Epithelial cell of proximal tubule (primary cell): ENCODE measurements around the gene CD44. TPM values are rescaled to one million over a fixed set of nuclear protein-coding genes. Genes with fewer than 3 reads are reported as not detected.

ENCODE experiments used
- DNase-seq: peaks from one replicate; pipeline ENCODE4 v3.0.0-alpha.2; 2011; ENCODE audit warnings: low read depth
- H3K4me3 ChIP-seq: 2 replicates; pipeline ENCODE4 v1.5.1; 2011; ENCODE audit warnings: low read depth, mild to moderate bottlenecking, low read length
- total RNA-seq: library from RNA; depleted of rRNA; stranded (reverse); fragments of >200 nt; gene quantifications from 2 replicates; pipeline ENCODE4 v1.2.3, GENCODE V29; 2015
- TF ChIP-seq, protein P1 (sequence below): conservative IDR thresholded peaks from 2 replicates; pipeline ENCODE4 v1.5.1; 2012; ENCODE audit warnings: low read depth, mild to moderate bottlenecking, low read length

Gene CD44
- total RNA-seq, 1 donor from 2014 or later = 296 TPM

DNA sequence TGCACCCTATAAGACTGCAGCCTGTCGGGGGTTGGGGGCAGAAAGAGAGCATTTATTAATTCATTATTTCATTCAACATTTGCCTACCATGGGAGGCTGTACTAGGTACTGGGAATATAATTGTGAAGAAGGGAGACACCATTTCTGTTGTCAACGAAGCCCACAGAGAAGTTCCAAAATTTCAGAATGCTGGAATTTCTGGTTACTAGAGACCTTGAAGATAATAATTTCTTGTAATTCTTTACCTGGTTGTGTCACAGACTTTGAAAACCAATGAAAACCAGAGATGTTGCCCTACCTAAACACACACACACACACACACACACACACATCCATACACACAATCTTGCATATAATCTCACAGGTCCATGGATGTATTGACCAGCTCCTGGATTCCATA lies 30.1 kb downstream of the CD44 start:
- TF ChIP-seq, protein P1, sequence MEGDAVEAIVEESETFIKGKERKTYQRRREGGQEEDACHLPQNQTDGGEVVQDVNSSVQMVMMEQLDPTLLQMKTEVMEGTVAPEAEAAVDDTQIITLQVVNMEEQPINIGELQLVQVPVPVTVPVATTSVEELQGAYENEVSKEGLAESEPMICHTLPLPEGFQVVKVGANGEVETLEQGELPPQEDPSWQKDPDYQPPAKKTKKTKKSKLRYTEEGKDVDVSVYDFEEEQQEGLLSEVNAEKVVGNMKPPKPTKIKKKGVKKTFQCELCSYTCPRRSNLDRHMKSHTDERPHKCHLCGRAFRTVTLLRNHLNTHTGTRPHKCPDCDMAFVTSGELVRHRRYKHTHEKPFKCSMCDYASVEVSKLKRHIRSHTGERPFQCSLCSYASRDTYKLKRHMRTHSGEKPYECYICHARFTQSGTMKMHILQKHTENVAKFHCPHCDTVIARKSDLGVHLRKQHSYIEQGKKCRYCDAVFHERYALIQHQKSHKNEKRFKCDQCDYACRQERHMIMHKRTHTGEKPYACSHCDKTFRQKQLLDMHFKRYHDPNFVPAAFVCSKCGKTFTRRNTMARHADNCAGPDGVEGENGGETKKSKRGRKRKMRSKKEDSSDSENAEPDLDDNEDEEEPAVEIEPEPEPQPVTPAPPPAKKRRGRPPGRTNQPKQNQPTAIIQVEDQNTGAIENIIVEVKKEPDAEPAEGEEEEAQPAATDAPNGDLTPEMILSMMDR = no peak
- no peak for DNase-seq
- no peak overlapping the region for H3K4me3 ChIP-seq

DNA sequence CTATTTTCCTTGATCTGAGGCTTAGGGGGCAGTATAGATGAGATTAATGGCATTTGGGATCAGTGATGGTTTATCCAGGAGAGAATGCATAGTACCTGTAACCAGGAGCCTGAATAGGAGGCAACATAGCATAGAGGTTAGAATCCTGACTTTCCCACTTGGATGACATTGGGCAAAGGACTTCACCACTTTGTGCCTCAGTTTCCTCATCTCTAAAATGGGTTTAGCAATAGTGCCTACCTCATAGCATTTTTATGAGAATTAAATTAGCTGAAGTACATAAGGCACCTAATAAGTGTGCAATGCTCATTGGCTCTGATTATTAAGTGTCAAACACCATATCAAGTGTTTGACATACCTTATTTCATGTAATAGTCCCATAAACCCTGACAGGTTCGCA lies 30.8 kb downstream of the CD44 start:
- no peak for DNase-seq
- TF ChIP-seq, protein P1 = peak; percentile 6

DNA sequence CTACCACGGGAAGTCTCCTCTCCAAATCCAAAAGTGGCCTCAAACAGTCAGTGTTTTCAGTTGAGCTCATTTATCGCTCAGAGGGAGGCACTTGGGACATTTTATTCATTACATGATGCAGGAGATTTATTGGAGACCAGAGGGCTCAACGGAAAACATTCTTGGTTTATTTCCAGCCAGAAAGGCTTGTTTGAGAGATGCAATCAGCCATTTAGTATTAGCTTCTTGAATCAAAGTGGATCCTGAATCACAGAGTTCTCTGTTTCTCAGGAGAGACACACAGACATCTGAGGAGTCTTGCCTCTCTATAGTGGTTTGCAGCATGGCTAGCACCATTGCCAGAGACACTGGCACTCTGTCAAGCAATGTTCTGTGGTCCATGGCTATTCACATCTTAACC lies 31.5 kb downstream of the CD44 start:
- DNase-seq = no peak
- TF ChIP-seq, protein P1 = no peak
- H3K4me3 ChIP-seq = no peak overlapping the region

More for the DNA sequence above, 30.8 kb downstream of the CD44 start:
- no peak overlapping the region for H3K4me3 ChIP-seq

DNA sequence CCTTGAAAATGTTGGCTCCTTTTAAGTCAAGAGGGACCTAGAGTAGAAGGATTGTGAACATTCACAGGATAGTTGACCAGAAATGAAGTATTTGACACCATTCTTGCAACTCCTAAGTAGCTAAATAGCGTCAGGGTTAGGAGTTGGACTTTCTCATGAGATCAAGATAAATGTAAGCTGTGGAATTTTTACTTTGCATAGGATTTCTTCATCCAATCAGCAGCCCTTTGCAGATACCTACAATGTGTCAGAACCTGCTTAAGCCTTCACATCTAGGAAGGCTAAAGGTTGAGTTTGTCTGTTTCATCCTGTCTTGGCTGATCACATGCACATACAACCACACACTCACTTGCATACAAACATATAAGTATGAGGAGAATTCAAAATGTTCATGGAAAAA lies 32.3 kb downstream of the CD44 start:
- DNase-seq = no peak
- no peak overlapping the region for H3K4me3 ChIP-seq
- TF ChIP-seq, protein P1 = no peak

DNA sequence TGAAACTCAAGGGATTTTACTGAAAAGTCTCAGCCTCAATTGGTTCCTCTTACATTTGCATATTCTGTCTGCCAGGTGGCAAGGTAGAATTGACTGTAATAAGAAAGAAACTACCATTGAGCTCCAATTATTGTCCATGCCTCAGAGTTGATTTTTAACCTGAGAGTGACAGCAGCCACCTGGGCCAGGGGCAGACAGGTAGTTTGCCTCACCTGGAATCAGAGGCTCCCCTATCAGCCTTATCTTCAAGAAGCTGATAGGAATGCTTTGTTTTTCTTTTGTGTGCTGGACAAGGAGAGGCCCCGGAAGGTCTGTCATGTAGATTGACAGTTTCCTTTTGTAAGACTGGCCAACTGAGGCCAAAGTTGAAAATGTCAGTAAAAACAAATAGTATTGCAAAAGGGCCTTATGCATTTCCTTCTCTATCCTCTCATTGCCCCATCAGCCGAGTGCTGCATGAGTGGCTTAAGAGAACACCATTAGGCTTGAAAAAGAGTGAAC lies 34.1 kb downstream of the CD44 start:
- no peak overlapping the region for H3K4me3 ChIP-seq
- TF ChIP-seq, protein P1 = no peak
- no peak for DNase-seq

DNA sequence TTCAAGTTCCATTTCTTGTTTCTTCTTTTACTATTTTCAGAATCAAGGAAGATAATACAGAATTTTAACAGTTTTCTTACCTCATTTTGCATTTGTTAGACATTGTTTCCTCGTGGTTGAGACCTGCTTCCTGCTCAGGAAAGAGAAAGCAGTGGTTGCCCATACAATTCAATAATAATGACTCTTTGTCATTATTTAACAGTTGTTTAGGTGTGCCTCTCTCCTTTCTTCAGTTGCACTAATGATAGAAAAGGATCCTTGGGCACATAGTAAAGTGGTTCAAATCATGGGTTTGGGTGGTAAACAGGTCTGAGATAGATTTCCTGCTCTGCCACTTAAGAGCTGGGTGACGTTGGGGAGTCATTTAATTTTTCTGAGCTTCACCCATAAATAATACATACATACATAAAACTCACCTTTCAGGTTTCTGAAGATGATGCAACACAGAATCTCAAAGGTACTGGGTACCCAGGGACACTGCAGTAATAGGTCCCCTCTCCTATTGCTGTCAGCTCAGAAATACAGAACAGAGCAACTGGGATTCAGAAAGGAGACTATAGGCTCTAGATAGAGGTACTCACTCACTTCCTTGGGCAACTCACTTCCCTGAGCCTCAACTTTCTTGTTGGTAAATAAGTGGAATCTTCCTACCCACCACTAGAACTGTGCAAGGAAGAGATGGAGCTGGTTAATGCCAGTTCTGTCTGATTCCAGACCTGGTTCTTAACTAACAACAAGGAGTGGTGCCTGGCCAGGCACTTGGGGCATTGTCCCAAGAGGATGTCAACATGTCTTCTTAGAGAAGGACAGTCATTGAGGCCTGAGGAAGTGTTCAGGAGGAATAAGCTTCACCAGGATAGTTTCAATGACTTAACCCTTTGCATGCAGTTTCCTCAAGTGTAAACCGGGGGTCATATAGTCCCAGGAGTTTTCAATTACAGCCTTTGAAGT lies 34.9 kb downstream of the CD44 start:
- TF ChIP-seq, protein P1 = no peak
- H3K4me3 ChIP-seq = no peak overlapping the region
- no peak for DNase-seq
